Posterior cingulate gyrus (tissue), 11 donors: ENCODE results near the gene DHRS12.

ENCODE experiments used
- DNase-seq, 10 donors: peaks; one replicate each; pipeline versions ENCODE4 v3.0.0 to v3.0.0-alpha.2; 2020 to 2021; ENCODE audit warnings: mixed read lengths in 3 of 10
- intact Hi-C: fragments of 100-400 bp; cut with DNase I; formaldehyde crosslinking; loops from one replicate; pipeline ENCODE4 v1.15.1; 2023

DHRS12 gene

DNA sequence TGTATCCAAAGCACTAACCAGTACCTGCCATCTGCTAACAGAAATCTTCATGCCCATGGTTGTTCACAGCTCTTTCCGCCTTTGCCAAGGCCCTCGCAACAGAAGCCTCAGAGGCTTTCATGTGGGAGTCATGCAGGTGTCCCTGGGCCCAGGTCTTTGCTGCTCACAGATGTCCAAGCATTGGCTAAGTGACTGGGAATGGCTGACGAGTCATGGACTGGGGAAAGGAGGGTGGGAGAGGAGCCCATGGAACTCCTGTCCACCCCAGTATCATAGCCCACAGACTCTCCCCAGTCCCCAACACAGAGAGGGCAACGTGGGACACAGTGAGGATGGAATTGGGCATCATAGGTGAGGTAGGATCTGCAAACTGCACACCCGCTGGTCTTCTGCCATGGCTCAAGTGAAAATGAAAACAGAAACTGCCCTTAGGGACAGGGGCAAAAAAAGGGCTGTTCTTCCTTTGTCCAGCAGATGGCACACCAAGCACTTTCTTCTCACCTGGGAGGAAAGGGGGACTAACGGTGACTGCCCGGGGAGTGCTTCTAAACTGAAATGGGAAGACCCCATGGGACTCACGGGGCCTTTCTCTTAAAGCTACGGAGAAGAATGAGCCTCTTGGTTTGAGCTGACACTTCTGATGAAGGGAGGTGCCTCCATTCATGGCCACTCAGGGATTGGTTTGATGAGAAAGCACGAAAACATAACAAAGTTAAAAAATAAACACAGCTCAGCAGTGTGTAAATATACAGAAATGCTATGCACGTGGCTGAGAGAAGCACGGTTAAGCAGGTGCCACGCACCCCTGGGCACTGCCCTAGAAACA, 11.1 kb upstream of the DHRS12 start:
- intact Hi-C loops = loop anchor here (5.0 kb wide), 1 partner anchor 312 kb away; the partner anchor contains the start of gene NEK5
- peak in 6 of 10 donors; percentile 23 to 81 (median 64) for DNase-seq

DNA sequence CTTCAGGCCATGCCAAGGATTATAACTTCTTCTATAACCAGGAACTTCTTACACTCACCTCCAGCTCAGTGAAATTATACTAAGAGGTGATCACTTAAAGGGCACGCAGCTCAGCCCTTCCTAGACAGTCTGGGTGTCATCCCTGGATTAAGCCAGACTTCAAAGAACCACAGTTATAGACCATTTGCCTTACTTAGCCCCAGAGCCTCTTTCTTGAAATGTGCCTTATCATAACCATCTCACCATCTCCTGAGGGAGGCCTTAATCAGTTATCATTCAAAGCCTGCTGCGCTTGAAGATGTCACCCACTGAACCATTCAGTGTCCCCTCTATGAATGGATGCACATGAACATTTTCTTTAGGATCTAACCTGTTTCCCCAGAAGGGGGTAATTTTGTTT, 10.1 kb upstream of the DHRS12 start:
- DNase-seq = no peak
- intact Hi-C loops = no loop called here

DNA sequence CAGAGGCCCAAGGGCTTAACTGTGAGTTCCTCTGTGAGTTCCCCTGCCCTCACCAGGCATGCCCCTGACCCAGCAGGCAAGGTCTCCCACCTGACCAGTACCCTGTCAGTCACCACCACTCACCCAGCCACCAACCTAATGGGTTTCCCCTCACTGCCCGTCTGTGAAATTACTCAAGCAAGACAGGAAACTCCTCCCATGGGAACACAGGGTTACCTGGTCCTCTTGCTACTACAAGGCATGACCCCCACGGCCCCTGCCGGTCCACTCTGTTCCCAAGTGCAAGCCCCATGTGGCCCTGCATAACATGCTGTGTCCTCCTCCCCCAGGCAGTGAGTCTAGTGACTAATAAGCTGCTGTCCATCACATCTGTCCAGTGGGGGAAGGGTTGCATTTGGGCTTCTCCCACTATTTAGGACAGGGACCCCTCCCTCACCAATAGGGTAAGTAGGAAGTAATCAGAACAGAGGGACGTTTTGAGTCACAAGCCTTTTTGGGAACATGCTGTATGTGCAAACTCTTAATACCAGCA, 8.0 kb upstream of the DHRS12 start:
- DNase-seq = no peak
- intact Hi-C loops = no loop called here

DNA sequence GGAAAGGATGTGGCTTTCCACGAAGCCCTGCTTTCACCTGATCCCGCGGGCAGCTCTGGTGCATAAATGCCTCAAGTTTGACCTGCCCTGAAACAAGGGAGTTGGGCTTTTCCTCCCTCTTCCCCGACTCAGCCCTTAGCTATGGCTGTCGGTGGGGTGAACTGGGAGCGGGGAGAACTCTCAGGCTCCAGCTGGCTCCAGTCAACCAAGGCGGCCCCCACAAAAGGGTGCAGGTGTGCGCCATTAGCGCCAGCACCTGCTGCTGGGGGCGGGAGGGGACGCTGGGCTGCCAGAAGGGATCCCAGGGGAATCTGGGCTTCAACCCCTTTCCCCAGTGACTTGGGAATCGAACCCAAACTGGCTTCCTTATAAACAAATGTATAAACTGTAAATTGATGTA, 7.1 kb upstream of the DHRS12 start:
- no peak for DNase-seq
- intact Hi-C loops = no loop called here

DNA sequence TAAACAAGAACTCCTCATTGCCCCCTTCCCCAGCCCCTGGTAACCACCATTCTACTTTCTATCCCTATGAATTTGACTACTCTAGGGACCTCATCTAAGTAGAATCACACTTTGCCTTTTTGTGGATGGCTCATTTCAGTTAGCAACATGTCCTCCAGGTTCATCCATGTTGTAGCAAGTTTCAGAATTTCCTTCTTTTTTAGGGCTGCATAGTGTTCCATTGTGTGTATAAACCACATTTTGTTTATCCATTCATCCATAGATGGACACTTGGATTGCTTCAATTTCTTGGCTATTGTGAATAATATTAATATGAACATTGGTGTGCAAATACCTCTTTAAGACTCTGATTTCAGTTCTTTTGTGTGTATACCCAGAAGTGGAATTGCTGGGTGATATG, 4.8 kb upstream of the DHRS12 start:
- intact Hi-C loops = no loop called here
- no peak for DNase-seq

DNA sequence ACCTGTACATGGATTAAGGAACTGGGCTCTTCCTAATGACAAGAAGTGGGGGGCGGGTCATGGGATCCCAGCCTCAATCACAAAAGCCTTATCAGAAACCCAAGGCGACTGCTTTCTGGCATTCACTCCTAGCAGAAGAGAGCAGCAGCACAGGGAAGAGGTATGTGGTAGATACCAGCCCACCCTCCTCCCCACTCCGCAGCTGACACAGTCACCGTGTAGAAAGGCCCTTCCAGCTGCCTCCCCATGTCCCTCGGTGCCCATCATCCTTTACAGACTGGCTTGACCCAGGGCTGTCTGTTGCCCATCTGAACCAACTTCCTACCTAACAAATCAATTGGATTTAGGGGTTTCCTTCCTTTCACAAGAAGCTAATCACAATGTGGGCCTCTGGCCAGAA, 3.1 kb upstream of the DHRS12 start:
- no peak for DNase-seq
- intact Hi-C loops = no loop called here

DNA sequence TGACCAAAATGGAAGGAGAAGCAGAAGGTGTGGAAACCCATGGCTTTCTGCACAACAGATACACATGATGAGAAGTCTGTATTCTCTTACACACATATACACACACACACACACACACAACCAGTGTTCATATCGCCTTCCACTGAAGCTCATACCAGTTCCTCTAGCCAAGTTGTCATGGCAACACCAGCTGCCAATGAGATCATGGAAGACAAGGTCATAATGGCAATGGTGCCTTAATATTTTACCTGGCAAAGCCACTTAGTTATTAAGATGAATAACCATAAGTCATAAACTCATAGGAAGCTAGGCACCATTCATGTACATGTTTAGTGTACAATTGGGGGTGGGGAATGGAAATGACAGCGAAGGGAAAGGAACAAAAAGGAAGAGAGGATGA, 2.6 kb upstream of the DHRS12 start:
- DNase-seq = no peak
- intact Hi-C loops = no loop called here

DNA sequence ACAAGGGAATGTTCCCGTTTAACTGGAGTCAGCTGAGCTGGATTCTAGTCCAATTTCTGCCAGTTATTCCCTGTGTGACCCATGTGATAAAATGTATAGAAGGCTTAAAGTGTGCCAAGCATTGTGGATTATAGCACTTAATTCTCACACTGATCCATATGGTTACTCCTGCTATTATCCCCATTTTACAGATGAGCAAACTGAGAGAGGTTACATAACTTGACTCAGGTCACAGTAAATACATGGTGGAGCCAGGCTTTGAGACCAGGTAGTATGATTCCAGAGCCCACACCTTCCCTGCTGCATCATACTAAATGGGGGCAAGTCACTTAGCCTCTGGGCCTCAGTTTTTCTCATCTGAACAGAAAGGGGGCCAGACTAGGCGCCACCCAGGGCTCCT, 2.0 kb upstream of the DHRS12 start:
- intact Hi-C loops = no loop called here
- DNase-seq = no peak

DNA sequence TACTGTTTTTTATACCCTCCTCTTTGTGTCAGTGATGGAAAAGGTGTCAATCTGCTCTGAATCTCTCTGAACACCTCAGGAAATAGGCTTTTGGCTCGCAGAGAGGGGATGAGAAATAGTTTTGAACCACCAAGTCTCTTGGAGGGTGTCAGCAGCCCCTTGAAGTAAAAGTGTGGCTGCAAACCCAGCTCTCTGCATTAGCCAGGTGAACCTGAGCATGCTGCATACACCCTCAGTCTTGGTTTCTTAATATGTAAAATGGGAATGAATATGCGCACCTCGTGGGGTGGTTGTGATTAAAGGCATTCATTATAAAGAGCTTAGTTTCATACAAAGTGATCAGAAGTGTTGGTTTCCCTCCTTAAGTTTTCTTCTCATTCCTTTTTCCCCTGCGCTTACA, 1.4 kb upstream of the DHRS12 start:
- intact Hi-C loops = no loop called here

DNA sequence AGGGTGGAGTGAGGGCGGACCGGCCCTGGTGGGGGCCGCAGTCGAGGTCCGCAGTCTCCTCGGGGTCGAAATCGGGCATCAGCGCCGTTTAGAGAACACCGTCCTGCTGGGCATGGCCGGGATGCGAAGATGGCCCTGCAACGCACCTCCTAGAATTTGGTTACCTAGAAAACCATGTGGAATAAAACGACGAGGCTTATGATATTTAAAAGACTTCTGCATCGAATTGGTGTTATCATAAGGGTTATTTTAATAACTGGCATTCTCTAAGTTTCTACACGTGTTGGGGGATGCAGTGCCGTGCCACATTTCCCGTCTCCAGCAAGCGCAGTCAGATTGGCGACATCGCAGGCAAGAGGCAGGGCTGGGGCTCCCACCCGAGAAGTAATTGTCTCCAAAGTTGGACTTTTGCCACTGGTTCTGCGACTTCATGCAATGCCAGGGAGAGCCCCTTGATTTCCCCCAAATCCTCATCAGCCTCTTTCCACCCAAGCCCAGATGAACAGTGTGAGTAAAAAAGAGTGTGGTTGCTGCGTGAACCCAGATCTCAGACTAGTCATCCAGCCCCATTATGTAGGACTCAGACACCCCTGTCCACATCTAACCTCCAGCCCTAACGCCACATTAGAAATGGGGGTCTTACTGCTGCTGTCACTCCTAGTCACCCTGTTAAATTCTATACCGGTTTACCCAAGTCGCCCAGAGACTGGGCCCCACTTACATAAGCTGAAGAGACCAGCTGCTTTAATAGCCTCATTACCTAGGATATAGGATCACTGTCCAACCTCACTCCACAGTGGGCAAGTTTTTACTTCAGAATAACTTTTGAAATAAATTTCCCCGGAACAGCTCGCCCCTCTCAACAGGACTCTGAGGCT, 571 bp upstream of the DHRS12 start:
- intact Hi-C loops = loop anchor here (1.0 kb wide), 2 partner anchors 220 to 351 kb away; partner anchors contain the start of genes INTS6 and WDFY2
- DNase-seq = peak in 7 of 10 donors; percentile 36 to 88 (median 40)

More for the DNA sequence above, 1.4 kb upstream of the DHRS12 start:
- no peak for DNase-seq

DNA sequence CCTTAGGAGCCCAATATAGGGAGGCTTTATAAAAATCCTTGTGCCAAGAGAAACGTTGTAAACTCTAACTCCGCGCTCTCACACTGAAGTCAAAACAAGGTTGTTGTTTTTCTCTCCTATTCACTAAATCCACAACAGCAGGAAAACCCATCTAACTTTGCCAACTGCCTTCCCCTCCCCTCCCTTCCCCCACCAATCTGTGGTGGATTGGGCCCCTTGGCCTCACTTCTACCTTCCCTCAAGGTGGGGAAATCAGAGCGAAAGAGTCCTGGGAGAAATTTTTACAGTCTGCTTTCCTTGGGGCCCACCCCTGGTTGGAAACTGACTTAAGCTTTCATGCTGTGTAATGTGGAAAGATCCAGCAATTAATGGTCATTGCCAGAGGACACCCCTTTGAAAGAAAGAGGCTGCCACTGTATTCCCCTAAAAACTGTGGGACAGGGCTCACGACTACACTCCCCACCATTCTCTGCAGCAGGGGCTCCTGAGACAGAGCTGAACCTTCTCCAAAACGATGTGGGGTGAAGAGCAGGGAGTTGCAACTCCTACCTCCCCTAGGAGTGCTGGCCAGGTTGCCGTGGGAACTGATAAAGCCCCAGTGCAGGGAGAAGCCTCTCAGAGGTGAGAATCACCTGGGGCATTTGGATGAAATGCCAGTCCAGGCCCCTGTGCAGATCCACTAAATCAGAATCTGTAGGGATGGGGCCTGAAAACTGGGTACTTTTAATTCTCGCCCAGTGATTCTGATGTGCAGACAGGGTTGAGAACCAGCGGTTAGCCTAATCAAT, 1.1 kb downstream of the DHRS12 start:
- intact Hi-C loops = no loop called here
- DNase-seq = no peak

DNA sequence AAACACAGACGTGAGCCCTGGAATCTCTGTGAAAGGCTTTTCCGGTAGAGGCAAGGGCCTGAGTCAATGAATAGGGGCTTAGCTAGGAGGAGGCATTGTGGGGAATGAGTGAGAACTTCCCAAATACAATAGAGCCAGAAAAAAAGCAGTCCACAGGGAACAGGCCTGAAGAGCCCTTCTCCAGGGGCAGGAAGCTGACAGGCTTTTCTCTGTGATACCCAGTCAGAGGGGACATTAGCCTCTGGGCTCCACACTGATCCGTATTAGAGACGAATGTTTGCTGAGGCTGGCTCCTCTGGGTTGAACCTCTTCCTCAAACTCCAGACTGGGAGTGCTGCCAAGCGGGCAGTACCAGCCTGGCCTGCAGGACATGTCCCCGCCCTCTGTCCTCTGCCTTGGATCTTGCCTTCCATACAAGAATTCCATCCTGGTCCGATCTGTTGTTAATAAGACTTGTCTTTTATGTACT, 2.3 kb downstream of the DHRS12 start:
- intact Hi-C loops = no loop called here
- peak in 9 of 10 donors; percentile 51 to 94 (median 69) for DNase-seq

DNA sequence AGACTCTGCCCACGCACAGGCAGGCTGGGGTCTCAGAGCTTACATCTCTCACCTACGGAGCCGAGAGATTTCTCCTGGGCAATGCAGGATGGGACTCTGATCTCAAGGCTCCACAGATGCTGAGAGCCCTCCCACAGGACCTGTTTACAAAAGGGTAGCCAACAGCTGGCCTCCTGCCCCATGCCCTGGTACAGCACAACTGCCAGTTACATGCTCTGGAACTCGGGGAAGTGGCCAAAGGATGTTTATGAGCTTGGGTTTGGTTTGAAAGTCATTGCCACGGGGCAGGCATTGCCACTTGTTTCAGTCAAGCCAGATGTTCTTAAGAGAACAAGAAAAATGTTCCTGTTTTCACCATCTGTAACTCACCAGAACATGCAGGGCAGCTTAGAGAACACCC, 3.5 kb downstream of the DHRS12 start:
- DNase-seq = peak in 1 of 10 donors; percentile 28
- intact Hi-C loops = no loop called here

DNA sequence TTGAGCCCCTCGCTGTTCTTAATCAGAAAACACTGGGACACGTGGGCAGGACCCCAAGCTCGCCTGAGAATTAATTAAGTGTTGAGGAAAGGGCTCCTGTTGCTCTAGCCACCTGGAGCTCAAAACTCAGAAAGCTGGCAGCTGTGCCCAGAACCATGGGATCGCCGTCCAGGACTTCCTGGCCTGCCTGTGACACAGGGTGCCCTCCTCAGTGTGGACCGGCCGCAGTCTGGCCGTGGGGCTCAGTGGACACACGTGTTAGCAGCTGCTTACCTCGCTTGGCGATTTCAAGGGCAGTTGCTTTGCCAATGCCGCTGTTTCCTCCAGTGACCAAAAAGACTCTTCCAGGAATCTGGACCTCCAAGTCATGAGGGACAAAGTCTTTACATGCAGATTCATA, 4.7 kb downstream of the DHRS12 start:
- intact Hi-C loops = no loop called here
- DNase-seq = no peak

DNA sequence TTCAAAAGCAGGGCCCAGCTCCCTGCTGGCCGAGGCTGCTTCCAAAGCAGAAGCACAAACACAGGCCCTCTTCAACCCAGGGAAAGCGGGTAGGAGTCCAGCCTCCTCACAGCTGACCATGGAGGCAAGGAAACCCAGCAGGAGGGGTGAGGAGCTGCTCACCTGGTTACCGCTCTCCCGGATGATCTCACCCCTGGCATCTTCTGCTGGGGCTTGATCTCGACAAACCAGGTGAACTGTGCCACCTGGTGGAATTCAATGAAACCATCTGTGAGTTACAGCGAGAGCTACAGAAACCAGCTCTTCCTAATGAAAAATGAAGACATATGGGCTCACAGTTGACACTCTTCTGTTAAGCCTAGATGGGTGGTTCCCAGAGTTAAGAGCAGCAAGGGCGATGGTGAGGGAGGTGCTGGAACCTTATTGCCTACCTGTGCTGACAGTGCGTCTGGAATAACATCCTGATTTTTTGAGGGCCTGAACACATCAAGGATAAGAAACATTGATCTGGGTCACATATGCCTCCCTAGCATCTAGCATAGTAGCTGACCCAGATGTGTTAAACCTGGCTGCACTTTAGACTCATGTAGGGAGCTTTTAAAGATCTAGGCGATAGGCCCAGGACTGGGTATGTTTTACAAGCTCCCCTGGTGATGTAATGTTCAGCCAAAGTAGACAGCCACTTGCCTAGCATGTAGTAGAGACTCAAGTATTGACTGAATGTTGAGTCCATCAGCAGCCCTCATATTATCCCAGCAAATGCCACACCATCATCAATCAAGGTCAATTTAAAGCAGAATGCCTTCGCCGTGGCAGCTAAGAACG, 6.1 kb downstream of the DHRS12 start:
- intact Hi-C loops = no loop called here
- DNase-seq = peak in 5 of 10 donors; percentile 33 to 88 (median 62)

DNA sequence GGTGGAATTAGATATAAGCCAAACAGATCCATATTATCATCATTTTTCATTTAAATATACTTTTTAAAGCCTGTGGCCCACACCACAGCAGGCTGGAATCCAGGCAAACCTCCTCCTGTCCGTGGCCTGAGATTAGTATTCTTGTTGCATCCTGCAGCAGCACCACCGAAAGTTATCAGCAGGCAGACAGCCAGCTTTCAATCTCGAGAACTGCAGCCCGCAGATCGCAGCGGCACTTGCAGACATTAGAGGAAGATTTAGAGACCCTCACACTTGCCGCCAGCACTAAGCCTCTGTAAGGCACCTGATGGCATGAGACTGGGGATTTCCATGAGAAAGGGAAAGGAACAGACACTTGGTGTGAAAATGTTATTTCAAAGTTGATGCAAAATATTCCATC, 7.4 kb downstream of the DHRS12 start:
- DNase-seq = no peak
- intact Hi-C loops = no loop called here

DNA sequence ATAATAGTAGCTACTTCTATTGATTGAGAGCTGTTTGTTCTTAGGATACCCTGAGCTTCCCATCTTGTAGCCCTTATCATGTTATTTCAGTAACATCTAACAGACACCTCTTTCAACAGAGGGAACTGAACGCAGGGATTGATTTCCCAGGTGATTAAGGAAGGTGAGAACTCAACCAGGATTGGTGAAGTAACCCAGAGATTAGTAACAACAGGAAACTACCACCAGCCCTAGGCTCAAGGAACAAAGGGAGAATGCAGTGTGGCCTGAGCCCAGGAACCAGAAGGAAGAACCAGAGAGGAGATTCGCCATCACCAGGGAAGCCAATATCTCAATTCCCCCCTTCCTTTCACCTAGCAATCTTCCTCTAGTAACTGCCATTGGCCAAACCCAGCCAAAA, 8.5 kb downstream of the DHRS12 start:
- intact Hi-C loops = no loop called here

DNA sequence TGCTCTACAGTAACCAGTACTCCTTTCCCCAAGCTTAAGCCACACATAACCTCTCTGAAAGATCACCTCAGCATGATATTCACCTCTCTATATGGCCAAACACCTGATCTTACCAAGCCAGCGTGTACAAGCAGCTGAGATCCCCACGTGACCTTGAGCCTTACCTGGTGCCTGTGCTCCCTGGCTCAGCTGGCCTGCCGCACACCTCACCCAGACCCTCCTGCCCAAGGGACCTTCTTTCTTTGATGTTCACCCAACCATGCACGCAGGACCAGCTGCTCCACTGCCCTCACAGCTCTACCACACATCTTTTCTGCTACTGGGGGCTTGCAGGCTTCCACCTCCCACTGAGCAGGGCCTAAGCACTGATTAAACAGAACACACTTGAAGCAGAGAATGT, 9.0 kb downstream of the DHRS12 start:
- DNase-seq = no peak
- intact Hi-C loops = no loop called here

More for the DNA sequence above, 8.5 kb downstream of the DHRS12 start:
- DNase-seq = no peak

DNA sequence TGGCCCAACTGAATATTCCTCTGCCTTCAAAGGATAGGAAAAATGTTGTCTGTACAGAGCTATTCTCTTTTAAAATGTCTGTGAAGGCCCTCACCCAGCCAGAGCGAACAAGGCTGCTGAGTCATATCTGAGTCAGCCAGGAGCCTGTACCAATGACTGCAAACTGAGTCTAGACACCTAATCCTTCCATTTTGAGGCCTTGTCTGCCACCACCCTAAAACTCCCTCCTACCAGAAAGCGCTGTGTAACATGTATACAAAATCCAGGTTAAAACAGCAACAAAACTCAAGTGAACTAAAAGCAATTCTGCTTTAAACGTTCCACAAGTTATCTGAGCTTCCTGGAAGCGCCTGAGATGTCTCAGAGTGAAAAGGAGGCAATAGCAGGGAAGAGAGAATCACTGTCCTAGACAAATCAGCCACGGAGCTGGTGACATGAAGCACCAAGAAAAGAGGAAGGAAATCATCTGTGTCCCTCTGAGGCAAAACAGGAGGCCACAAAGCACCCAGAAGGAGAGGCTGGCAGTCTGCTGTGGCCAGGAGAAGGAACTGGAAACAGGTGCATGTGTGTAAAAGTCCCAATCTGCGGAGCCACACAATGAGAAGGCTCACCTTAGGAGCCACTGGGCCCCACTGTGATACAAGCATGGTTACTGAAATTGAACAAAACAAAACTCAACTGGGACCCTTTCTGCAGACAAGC, 10.2 kb downstream of the DHRS12 start:
- intact Hi-C loops = no loop called here

More for the DNA sequence above, 10.2 kb downstream of the DHRS12 start:
- DNase-seq = no peak
